Suprapubic skin (tissue), 4 donors: ENCODE results near the gene IMMP2L. TPM values are rescaled to one million over a fixed set of nuclear protein-coding genes. Genes with fewer than 3 reads are reported as not detected.

ENCODE experiments used
- DNase-seq, 2 donors: peaks; one replicate each; pipeline ENCODE4 v3.0.0-alpha.2; 2019; ENCODE audit warnings: low spot score in 2 of 2
- H3K27ac ChIP-seq: fragments of 200-600 bp; sonication (generic); one replicate; pipeline ENCODE4 v1.5.1; 2019
- H3K27me3 ChIP-seq: fragments of 200-600 bp; sonication (generic); one replicate; pipeline ENCODE4 v1.5.1; 2019
- H3K36me3 ChIP-seq: fragments of 200-600 bp; sonication (generic); one replicate; pipeline ENCODE4 v1.5.1; 2019
- H3K4me1 ChIP-seq: fragments of 200-600 bp; sonication (generic); one replicate; pipeline ENCODE4 v1.5.1; 2019
- H3K4me3 ChIP-seq: fragments of 200-600 bp; sonication (generic); one replicate; pipeline ENCODE4 v1.5.1; 2019; ENCODE audit warnings: mild to moderate bottlenecking
- H3K9me3 ChIP-seq: fragments of 200-600 bp; sonication (generic); one replicate; pipeline ENCODE4 v1.5.1; 2019
- CTCF ChIP-seq, 2 donors: fragments of 200-600 bp in 1 of 2; fragments of 450-650 bp in 1 of 2; sonication (generic) in 1 of 2; IDR thresholded peaks; one replicate each; pipeline ENCODE4 v1.5.1; 2016 to 2019; ENCODE audit warnings: antibody characterized with exemption in 2 of 2, mild to moderate bottlenecking in 1 of 2, moderate library complexity in 1 of 2
- EP300 ChIP-seq: sonication (generic); formaldehyde crosslinking; IDR thresholded peaks from one replicate; pipeline ENCODE4 v1.6.1; 2017; ENCODE audit warnings: antibody characterized with exemption
- POLR2A ChIP-seq, 2 donors: fragments of 450-650 bp; IDR thresholded peaks; one replicate each; pipeline ENCODE4 v1.6.1; 2017; ENCODE audit warnings: antibody characterized with exemption in 2 of 2, mild to moderate bottlenecking in 2 of 2, moderate library complexity in 2 of 2
- POLR2AphosphoS5 ChIP-seq, 3 donors: sonication (generic); formaldehyde crosslinking; IDR thresholded peaks; one replicate each; pipeline ENCODE4 v1.6.1; 2017; ENCODE audit warnings: antibody characterized with exemption in 3 of 3
- WGBS: methylation state at CpG from one replicate; pipeline ENCODE4 v1.1.5; 2018; 5-methylcytosine and 5-hydroxymethylcytosine counted together
- total RNA-seq, 4 donors: library from RNA; depleted of rRNA; stranded (reverse); fragments of >200 nt; gene quantifications; one replicate each; pipeline ENCODE4 v1.1.0, GENCODE V29; 2016

The IMMP2L gene
- total RNA-seq, 4 donors from 2014 or later: 10.6 to 20.6 (median 14.6) TPM

GRCh38 chr7:110842796-110843195, 719.5 kb downstream of the IMMP2L start:
- TF ChIP-seq POLR2A (IDR thresholded peaks at IDR 0.05): no peak
- TF ChIP-seq EP300: no peak
- no peak for TF ChIP-seq CTCF (IDR thresholded peaks at IDR 0.05)
- no peak for TF ChIP-seq POLR2AphosphoS5 (IDR thresholded peaks at IDR 0.05)
- no peaks in the 10 kb centered on the region for H3K36me3 ChIP-seq
- no peaks in the 10 kb centered on the region for H3K27me3 ChIP-seq
- no peak for DNase-seq
- H3K9me3 ChIP-seq: no peaks in the 10 kb centered on the region
- no peaks in the 10 kb centered on the region for H3K4me1 ChIP-seq
- WGBS: 84% methylated on average over 4 of the region's 4 CpGs
- no peak overlapping the region for H3K4me3 ChIP-seq
- H3K27ac ChIP-seq: no peak overlapping the region

- Histone ChIP-seq H3K27me3 (no peaks in the 10 kb centered on the region), H3K9me3 (no peaks in the 10 kb centered on the region), H3K4me3 (no peak overlapping the region), H3K4me1 (no peaks in the 10 kb centered on the region), H3K27ac (no peak overlapping the region), H3K36me3 (no peaks in the 10 kb centered on the region)
- TF ChIP-seq POLR2AphosphoS5 (IDR thresholded peaks at IDR 0.05) (no peak), POLR2A (IDR thresholded peaks at IDR 0.05) (no peak)
- no peak for DNase-seq
- 57% methylated on average over 3 of the region's 3 CpGs for WGBS
Observed at GRCh38 chr7:110841840-110842545, 720.3 kb downstream of the IMMP2L start.

- H3K4me3 ChIP-seq: no peak overlapping the region
- H3K36me3 ChIP-seq: no peaks in the 10 kb centered on the region
- 62% methylated on average over 5 of the region's 5 CpGs for WGBS
- H3K27ac ChIP-seq: no peak overlapping the region
- DNase-seq: no peak
- H3K9me3 ChIP-seq: no peaks in the 10 kb centered on the region
- H3K27me3 ChIP-seq: no peaks in the 10 kb centered on the region
- no peaks in the 10 kb centered on the region for H3K4me1 ChIP-seq
- TF ChIP-seq POLR2AphosphoS5 (IDR thresholded peaks at IDR 0.05) (no peak), POLR2A (IDR thresholded peaks at IDR 0.05) (no peak), CTCF (IDR thresholded peaks at IDR 0.05) (no peak), EP300 (no peak)
Observed at GRCh38 chr7:110839866-110840265, 722.4 kb downstream of the IMMP2L start.

GRCh38 chr7:110835849-110836248, 726.4 kb downstream of the IMMP2L start:
- DNase-seq: no peak
- H3K36me3 ChIP-seq: no peaks in the 10 kb centered on the region
- H3K4me3 ChIP-seq: no peak overlapping the region
- WGBS: 83% methylated on average over 1 of the region's 1 CpG
- TF ChIP-seq EP300 (no peak), POLR2AphosphoS5 (IDR thresholded peaks at IDR 0.05) (no peak), CTCF (IDR thresholded peaks at IDR 0.05) (no peak), POLR2A (IDR thresholded peaks at IDR 0.05) (no peak)
- H3K27me3 ChIP-seq: no peaks in the 10 kb centered on the region
- no peak overlapping the region for H3K27ac ChIP-seq
- H3K9me3 ChIP-seq: no peaks in the 10 kb centered on the region
- H3K4me1 ChIP-seq: no peaks in the 10 kb centered on the region

GRCh38 chr7:110835218-110835617, 727.1 kb downstream of the IMMP2L start:
- DNase-seq: no peak
- no peaks in the 10 kb centered on the region for H3K36me3 ChIP-seq
- no peaks in the 10 kb centered on the region for H3K4me1 ChIP-seq
- H3K4me3 ChIP-seq: no peak overlapping the region
- H3K27ac ChIP-seq: no peak overlapping the region
- WGBS: 61% methylated on average over 1 of the region's 1 CpG
- no peak for TF ChIP-seq EP300
- no peaks in the 10 kb centered on the region for H3K9me3 ChIP-seq
- H3K27me3 ChIP-seq: no peaks in the 10 kb centered on the region

GRCh38 chr7:110831419-110831818, 730.9 kb downstream of the IMMP2L start:
- no peaks in the 10 kb centered on the region for H3K36me3 ChIP-seq
- no peaks in the 10 kb centered on the region for H3K27me3 ChIP-seq
- no peak overlapping the region for H3K4me3 ChIP-seq
- no peak for DNase-seq
- TF ChIP-seq POLR2A (IDR thresholded peaks at IDR 0.05) (no peak), POLR2AphosphoS5 (IDR thresholded peaks at IDR 0.05) (no peak), CTCF (IDR thresholded peaks at IDR 0.05) (no peak), EP300 (no peak)
- WGBS: 57% methylated on average over 3 of the region's 3 CpGs
- H3K9me3 ChIP-seq: no peaks in the 10 kb centered on the region
- H3K4me1 ChIP-seq: no peaks in the 10 kb centered on the region
- no peak overlapping the region for H3K27ac ChIP-seq
